ENCODE measurements around the gene COPS7A.
"Not testable (repeated sequence)": the region's sequence is repeated elsewhere in the genome, so short reads cannot be mapped to it uniquely, and the experiment has no call there.

The COPS7A gene

DNA sequence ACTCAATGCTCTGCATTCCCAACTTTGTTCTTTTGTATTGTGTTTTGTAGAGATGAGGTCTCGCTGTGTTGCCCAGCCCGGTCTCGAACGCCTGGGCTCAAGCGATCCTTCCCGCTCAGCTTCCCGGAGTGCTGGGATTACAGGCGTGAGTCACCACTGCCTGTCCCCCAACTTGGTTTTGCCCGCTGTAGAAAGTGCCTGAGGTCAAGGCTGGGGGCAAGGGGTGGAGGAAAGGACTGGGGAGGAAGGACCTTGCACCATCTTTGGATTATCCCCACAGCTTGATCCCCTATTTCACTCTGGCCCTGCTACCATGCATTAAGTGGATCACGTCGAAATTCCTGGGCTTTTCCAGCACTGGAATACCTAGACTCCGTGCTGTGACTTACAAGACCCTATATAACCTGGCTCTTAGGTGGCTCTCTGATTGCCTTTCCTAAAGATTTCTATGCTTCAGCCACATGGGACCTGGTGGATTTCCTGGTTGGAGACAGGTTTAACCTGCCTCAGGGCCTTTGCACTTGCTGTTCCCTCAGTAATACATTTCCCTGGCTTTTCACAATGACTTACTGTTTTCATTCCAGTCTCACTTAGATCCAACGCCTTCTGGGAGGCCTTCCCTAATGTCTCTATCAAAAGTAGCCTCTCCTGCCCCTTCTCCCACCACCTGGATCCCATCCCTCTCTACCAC lies 22.6 kb upstream of the COPS7A start:
- no peak for DNase-seq (ENCODE audit: extremely low read depth in 1 of 2, low read depth in 1 of 2)

GRCh38 chr12:6703631-6704030 lies 20.2 kb upstream of the COPS7A start:
- no peak for DNase-seq (ENCODE audit: extremely low read depth in 1 of 2, low read depth in 1 of 2)

DNA sequence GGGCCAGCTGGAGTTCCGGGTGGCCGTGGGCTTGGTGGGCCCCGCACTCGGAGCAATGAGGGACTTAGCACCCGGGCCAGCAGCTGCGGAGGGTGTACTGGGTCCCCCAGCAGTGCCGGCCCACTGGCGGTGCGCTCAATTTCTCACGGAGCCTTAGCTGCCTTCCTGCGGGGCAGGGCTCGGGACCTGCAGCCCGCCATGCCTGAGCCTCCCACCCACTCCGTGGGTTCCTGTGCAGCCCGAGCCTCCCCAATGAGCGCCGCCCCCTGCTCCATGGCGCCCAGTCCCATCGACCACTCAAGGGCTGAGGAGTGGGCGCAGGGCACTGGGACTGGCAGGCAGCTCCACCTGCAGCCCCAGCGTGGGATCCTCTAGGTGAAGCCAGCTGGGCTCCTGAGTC lies 15.5 kb upstream of the COPS7A start:
- DNase-seq (ENCODE audit: extremely low read depth in 1 of 2, low read depth in 1 of 2): not testable (repeated sequence)

DNA sequence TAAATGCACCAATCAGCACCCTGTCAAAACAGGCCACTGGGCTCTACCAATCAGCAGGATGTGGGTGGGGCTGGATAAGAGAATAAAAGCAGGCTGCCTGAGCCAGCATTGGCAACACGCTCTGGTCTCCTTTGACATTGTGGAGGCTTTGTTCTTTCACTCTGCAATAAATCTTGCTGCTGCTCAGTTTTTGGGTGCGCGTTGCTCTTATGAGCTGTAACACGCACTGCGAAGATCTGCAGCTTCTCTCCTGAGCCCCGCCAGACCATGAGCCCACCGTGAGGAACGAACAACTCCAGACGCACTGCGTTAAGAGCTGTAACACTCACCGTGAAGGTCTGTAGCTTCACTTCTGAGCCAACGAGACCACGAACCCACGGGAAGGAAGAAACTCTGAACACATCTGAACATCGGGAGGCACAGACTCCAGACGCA lies 14.9 kb upstream of the COPS7A start:
- no peak for DNase-seq (ENCODE audit: extremely low read depth in 1 of 2, low read depth in 1 of 2)

DNA sequence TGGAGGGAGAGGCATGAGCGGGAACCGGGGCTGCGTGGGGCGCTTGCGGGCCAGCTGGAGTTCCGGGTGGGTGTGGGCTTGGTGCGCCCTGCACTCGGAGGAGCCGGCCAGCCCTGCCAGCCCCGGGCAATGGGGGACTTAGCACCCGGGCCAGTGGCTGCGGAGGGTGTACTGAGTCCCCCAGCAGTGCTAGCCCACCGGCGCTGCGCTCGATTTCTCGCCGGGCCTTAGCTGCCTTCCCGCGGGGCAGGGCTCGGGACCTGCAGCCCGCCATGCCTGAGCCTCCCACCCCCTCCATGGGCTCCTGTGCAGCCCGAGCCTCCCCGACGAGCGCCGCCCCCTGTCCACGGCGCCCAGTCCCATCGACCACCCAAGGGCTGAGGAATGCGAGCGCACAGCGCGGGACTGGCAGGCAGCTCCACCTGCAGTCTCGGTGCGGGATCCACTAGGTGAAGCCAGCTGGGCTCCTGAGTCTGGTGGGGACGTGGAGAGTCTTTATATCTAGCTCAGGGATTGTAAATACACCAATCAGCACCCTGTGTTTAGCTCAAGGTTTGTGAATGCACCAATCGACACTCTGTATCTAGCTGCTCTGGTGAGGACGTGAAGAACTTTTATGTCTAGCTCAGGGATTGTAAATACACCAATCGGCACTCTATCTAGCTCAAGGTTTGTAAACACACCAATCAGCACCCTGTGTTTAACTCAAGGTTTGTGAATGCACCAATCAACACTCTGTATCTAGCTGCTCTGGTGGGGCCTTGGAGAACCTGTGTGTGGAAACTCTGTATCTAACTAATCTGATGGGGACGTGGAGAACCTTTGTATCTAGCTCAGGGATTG lies 7.6 kb upstream of the COPS7A start:
- DNase-seq (ENCODE audit: extremely low read depth in 1 of 2, low read depth in 1 of 2): not testable (repeated sequence)

DNA sequence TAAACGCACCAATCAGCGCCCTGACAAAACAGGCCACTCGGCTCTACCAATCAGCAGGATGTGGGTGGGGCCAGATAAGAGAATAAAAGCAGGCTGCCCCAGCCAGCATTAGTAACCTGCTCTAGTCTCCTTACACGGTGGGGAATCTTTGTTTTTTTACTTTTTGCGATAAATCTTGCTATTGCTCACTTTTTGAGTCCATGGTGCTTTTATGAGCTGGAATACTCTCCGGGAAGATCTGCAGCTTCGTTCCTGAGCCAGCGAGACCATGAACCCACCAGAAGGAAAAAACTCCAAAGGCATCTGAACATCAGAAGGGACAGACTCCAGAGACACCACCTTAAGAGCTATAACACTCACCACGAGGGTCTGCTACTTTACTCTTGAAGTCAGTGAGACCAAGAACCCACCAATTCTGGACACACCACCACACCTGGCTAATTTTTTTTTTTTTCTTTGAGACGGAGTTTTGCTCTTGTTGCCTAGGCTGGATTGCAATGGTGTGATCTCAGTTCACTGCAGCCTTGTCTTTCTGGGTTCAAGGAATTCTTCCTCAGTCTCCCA lies 6.9 kb upstream of the COPS7A start:
- no peak for DNase-seq (ENCODE audit: extremely low read depth in 1 of 2, low read depth in 1 of 2)

- DNase-seq (ENCODE audit: extremely low read depth in 1 of 2, low read depth in 1 of 2): no peak
Measured at GRCh38 chr12:6722863-6723262, 983 bp upstream of the COPS7A start.

GRCh38 chr12:6724409-6724797 lies 557 bp downstream of the COPS7A start:
- no peak for DNase-seq (ENCODE audit: extremely low read depth in 1 of 2, low read depth in 1 of 2)

- no peak for DNase-seq (ENCODE audit: extremely low read depth in 1 of 2, low read depth in 1 of 2)
Measured at GRCh38 chr12:6725350-6725749, 1.5 kb downstream of the COPS7A start.

DNA sequence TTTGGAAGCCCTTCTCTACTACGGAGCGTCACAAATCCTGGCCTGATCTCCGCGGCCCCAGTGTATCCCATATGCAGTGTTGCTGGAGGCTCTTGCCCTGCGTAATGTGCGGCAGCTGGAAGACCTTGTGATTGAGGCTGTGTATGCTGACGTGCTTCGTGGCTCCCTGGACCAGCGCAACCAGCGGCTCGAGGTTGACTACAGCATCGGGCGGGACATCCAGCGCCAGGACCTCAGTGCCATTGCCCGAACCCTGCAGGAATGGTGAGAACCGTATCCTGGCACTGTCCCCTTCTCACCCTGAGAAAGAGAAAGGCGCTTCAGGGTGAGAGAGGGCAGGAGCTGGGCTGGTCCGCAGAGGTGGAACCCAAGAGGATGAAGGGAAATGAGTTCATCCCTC lies 5.3 kb downstream of the COPS7A start:
- no peak for DNase-seq (ENCODE audit: extremely low read depth in 1 of 2, low read depth in 1 of 2)

- no peak for DNase-seq (ENCODE audit: extremely low read depth in 1 of 2, low read depth in 1 of 2)
Measured at GRCh38 chr12:6730169-6730568, 6.3 kb downstream of the COPS7A start.

GRCh38 chr12:6734506-6735387 lies 10.9 kb downstream of the COPS7A start:
- no peak for DNase-seq (ENCODE audit: extremely low read depth in 1 of 2, low read depth in 1 of 2)

DNA sequence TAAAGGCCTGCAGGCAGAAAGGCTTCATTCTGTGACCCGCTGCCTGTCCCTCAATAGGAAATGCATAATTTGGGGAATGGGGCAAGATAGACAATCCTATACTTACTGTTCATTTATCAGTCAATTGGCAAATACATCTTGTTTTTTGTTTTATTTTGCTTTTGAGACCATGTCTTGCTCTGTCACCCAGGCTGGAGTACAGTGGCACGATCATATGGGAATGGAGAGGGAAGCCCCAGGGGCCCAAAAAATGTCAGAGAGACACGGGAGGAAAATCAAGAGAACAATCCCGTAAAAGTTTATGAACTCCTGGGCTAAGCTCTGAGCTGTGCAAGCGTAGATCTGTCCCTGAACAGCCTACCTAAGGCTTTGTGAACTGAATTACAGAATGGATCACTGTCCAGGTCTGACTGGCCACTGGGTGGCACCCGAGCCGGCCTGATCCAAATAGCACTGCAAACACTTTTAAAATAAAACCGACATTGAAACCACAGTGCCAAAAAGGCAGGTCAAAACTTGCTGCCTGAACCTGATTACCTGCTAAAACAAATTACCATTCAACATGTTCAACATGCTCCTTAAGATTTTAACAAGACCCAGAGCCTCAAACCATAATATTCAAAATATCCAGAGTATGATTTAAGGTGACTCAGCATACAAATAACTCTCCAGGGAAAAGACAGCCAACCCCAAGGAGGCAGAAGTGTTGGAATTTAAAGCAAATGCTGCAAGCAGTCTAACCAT lies 11.8 kb downstream of the COPS7A start:
- DNase-seq (ENCODE audit: extremely low read depth in 1 of 2, low read depth in 1 of 2): peak in 1 of 2 donors; percentile 29

- no peak for DNase-seq (ENCODE audit: extremely low read depth in 1 of 2, low read depth in 1 of 2)
Measured at GRCh38 chr12:6736754-6737153, 12.9 kb downstream of the COPS7A start.

- not testable (repeated sequence) for DNase-seq (ENCODE audit: extremely low read depth in 1 of 2, low read depth in 1 of 2)
Measured at GRCh38 chr12:6742080-6742479, 18.2 kb downstream of the COPS7A start.

DNA sequence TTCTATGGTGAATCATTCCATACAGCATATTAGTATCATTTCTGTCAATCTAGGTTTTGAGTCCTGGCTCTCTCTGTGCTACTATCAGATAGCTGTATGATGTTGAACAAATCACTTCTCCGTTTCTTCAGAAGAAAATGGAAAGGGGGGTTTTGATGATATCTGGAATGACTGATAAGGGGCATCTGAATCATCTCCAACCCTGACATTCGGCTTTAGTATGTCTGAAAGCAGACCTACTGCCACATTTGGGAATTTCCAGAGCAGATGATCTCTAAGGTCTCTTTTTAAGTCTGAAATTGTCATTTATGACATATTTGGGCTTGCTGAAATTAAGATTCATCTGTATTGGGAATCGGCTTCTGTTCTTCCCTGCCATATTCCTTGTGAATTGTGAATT lies 19.0 kb downstream of the COPS7A start:
- DNase-seq (ENCODE audit: extremely low read depth in 1 of 2, low read depth in 1 of 2): no peak

GRCh38 chr12:6743300-6743699 lies 19.5 kb downstream of the COPS7A start:
- DNase-seq (ENCODE audit: extremely low read depth in 1 of 2, low read depth in 1 of 2): not testable (repeated sequence)

- DNase-seq (ENCODE audit: extremely low read depth in 1 of 2, low read depth in 1 of 2): no peak
Measured at GRCh38 chr12:6745741-6746525, 22.1 kb downstream of the COPS7A start.

DNA sequence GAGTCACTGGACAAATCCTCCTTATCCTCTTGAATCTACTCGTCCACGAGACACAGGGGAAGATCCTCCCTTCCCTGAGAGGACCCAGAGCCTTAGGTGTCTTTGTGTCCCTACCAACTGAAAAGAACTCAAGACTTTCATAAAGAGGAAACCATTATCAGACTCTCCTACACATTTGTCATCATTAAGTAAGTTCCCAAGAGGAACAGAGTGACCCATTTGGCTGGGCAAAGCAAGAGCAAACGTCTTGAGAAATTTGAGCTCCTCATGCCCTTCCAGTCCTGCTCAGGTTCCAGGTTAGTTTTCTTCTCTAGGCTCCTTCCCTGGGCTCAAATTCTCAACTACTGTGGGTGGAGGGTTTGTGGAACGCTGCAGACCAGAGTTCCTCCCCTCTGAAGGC lies 23.4 kb downstream of the COPS7A start:
- no peak for DNase-seq (ENCODE audit: extremely low read depth in 1 of 2, low read depth in 1 of 2)
